A549 (cell line): ENCODE data around the gene LLCFC1. TPM values are rescaled to one million over a fixed set of nuclear protein-coding genes. Genes with fewer than 3 reads are reported as not detected.

Experiments used
- ATAC-seq, 2 experiments: fragments of 200-7000 bp in 1 of 2; fragments of >200 bp in 1 of 2; cut with Nextera tagmentation in 1 of 2; cut with Tn5 transposase in 1 of 2; 3 replicates each; pipeline versions ENCODE4 v1.8.0 to v1.9.1; 2018 to 2020; ENCODE audit warnings: mild to moderate bottlenecking in 1 of 2, moderate library complexity in 1 of 2
- CTCF ChIA-PET: fragments of 300-600 bp; sonication (Branson Sonifier 250); formaldehyde crosslinking; extraction: SDS; loops from one replicate; lab custom pipeline; 2021; ENCODE audit warnings: antibody characterized with exemption, inconsistent platforms; lab: Yijun Ruan, JAX
- POLR2A ChIA-PET: fragments of 350-600 bp; formaldehyde crosslinking; extraction: SDS; loops from one replicate; lab custom pipeline; 2021; ENCODE audit warnings: antibody characterized with exemption, inconsistent platforms; lab: Yijun Ruan, JAX
- DNase-seq, 2 experiments: peaks; one replicate each; pipeline versions ENCODE4 v3.0.0 to v3.0.0-alpha.2; 2011 to 2016; ENCODE audit warnings: low read depth in 1 of 2, low spot score in 1 of 2
- FAIRE-seq: peaks from 2 replicates; lab custom pipeline; 2011; peaks lifted over from hg19 to GRCh38; lab: Jason Lieb, UNC
- H3K27ac ChIP-seq, 2 experiments: fragments of >200 bp; sonication (Bioruptor Twin); formaldehyde crosslinking; 3 replicates each; pipeline ENCODE4 v1.5.1; 2016 to 2017
- H3K4me1 ChIP-seq: fragments of >200 bp; sonication (Bioruptor Twin); formaldehyde crosslinking; 3 replicates; pipeline ENCODE4 v1.6.1; 2016
- H3K4me2 ChIP-seq: fragments of >200 bp; sonication (Bioruptor Twin); formaldehyde crosslinking; 3 replicates; pipeline ENCODE4 v1.6.1; 2016
- H3K4me3 ChIP-seq: fragments of >200 bp; sonication (Bioruptor Twin); formaldehyde crosslinking; 3 replicates; pipeline ENCODE4 v1.5.1; 2016
- H3K9me3 ChIP-seq: fragments of >200 bp; sonication (Bioruptor Twin); formaldehyde crosslinking; 3 replicates; pipeline ENCODE4 v1.6.1; 2016
- BHLHE40 ChIP-seq: IDR thresholded peaks from 2 replicates; pipeline ENCODE4 v1.6.1; 2012; ENCODE audit warnings: low read depth, low read length, inconsistent platforms
- CBX2 ChIP-seq: fragments of 200-600 bp; sonication (generic); IDR thresholded peaks from 2 replicates; pipeline ENCODE4 v1.6.1; 2016; ENCODE audit warnings: low read depth, mild to moderate bottlenecking, borderline replicate concordance
- EHMT2 ChIP-seq: fragments of 200-600 bp; sonication (generic); IDR thresholded peaks from 2 replicates; pipeline ENCODE4 v1.6.1; 2016; ENCODE audit warnings: antibody characterized with exemption, low read depth, mild to moderate bottlenecking, moderate library complexity
- ESRRA ChIP-seq: fragments of 150-350 bp; IDR thresholded peaks from 2 replicates; pipeline ENCODE4 v1.6.1; 2014; ENCODE audit warnings: mild to moderate bottlenecking, low read length, borderline replicate concordance
- FOSB ChIP-seq: fragments of 250-450 bp; sonication (Bioruptor Pico); IDR thresholded peaks from 2 replicates; pipeline ENCODE4 v1.5.0; 2020; ENCODE audit warnings: mild to moderate bottlenecking, moderate library complexity
- FOSL2 ChIP-seq, 2 experiments: fragments of 450-650 bp in 1 of 2; fragments of >200 bp in 1 of 2; sonication (Bioruptor Twin) in 1 of 2; formaldehyde crosslinking; IDR thresholded peaks; 2 replicates each; pipeline versions ENCODE4 v1.5.0 to v1.6.1; 2016 to 2020; ENCODE audit warnings: mild to moderate bottlenecking in 1 of 2, moderate library complexity in 1 of 2
- FOXS1 ChIP-seq: fragments of 250-450 bp; sonication (Bioruptor Pico); IDR thresholded peaks from 2 replicates; pipeline ENCODE4 v1.5.0; 2020; ENCODE audit warnings: mild to moderate bottlenecking, moderate library complexity
- HES2 ChIP-seq: fragments of >200 bp; sonication (Bioruptor Twin); formaldehyde crosslinking; IDR thresholded peaks from 2 replicates; pipeline ENCODE4 v1.6.1; 2016
- HMGXB4 ChIP-seq: fragments of 250-450 bp; sonication (Bioruptor Pico); IDR thresholded peaks from 2 replicates; pipeline ENCODE4 v1.5.0; 2021; ENCODE audit warnings: mild to moderate bottlenecking, moderate library complexity, borderline replicate concordance
- JUNB ChIP-seq: fragments of >200 bp; sonication (Bioruptor Twin); formaldehyde crosslinking; IDR thresholded peaks from 2 replicates; pipeline ENCODE4 v1.6.1; 2016
- MAFK ChIP-seq: fragments of 450-650 bp; IDR thresholded peaks from 2 replicates; pipeline ENCODE4 v1.6.1; 2014; ENCODE audit not compliant: partially characterized antibody
- MAZ ChIP-seq: fragments of 150-350 bp; IDR thresholded peaks from 2 replicates; pipeline ENCODE4 v1.6.1; 2014; ENCODE audit warnings: antibody characterized with exemption, low read depth, low read length, borderline replicate concordance
- NFE2L2 ChIP-seq: fragments of 150-350 bp; conservative IDR thresholded peaks from 2 replicates; pipeline ENCODE4 v1.6.1; 2014; ENCODE audit warnings: low read length
- PBX3 ChIP-seq: IDR thresholded peaks from 2 replicates; pipeline ENCODE4 v1.6.1; 2012
- RCOR1 ChIP-seq: fragments of 150-350 bp; IDR thresholded peaks from 2 replicates; pipeline ENCODE4 v1.6.1; 2014; ENCODE audit warnings: antibody characterized with exemption, low read length, low read depth
- REST ChIP-seq: fragments of 200-600 bp; sonication (generic); IDR thresholded peaks from 2 replicates; pipeline ENCODE4 v1.6.1; 2016; ENCODE audit warnings: antibody characterized with exemption, mild to moderate bottlenecking, moderate library complexity
- RFX5 ChIP-seq: fragments of 450-650 bp; IDR thresholded peaks from 2 replicates; pipeline ENCODE4 v1.7.1; 2014; ENCODE audit warnings: antibody characterized with exemption, mild to moderate bottlenecking, moderate library complexity
- SREBF2 ChIP-seq: fragments of 450-650 bp; IDR thresholded peaks from 2 replicates; pipeline ENCODE4 v1.6.1; 2014; ENCODE audit warnings: mild to moderate bottlenecking, moderate library complexity
- TP53 ChIP-seq: fragments of 250-450 bp; sonication (Bioruptor Pico); IDR thresholded peaks from 2 replicates; pipeline ENCODE4 v1.5.0; 2021; ENCODE audit warnings: mild to moderate bottlenecking, moderate library complexity
- ZC3H11A ChIP-seq: fragments of 450-650 bp; IDR thresholded peaks from 2 replicates; pipeline ENCODE4 v1.6.1; 2014; ENCODE audit warnings: antibody characterized with exemption, mild to moderate bottlenecking
- ZFP36 ChIP-seq: fragments of 450-650 bp; IDR thresholded peaks from 2 replicates; pipeline ENCODE4 v1.6.1; 2014; ENCODE audit warnings: borderline replicate concordance; ENCODE audit not compliant: partially characterized antibody
- ZSCAN20 ChIP-seq: fragments of 250-450 bp; sonication (Bioruptor Pico); IDR thresholded peaks from 2 replicates; pipeline ENCODE4 v1.8.0; 2022; ENCODE audit warnings: mild to moderate bottlenecking, moderate library complexity
- WGBS: methylation state at CpG from one replicate; pipeline ENCODE4 v1.1.6; 2017; ENCODE audit errors: missing lambda C conversion rate; 5-methylcytosine and 5-hydroxymethylcytosine counted together
- polyA plus RNA-seq, 4 experiments: library from polyadenylated mRNA; depleted of rRNA in 3 of 4; stranded (reverse); fragments of >200 nt; fragmentation: RNase III in 1 of 4; extraction: RNeasy Plus Mini Kit Qiagen cat#74134 plus additional on column Dnase treatment in 1 of 4; gene quantifications; 2 replicates in 3 of 4; 3 replicates in 1 of 4; pipeline ENCODE4 v1.2.3, GENCODE V29; 2011 to 2017
- TF ChIP-seq, protein P1 (sequence below): fragments of >200 bp; sonication (Bioruptor Twin); formaldehyde crosslinking; IDR thresholded peaks from 3 replicates; pipeline ENCODE4 v1.6.1; 2016
- TF ChIP-seq, protein P2 (sequence below): IDR thresholded peaks from 2 replicates; pipeline ENCODE4 v1.6.1; 2012

LLCFC1 gene
- polyA plus RNA-seq, 2 of the 4 experiments (the other 2 are of a cell fraction), result not detected

GRCh38 chr7:142927085-142927745 lies 12.1 kb upstream of the LLCFC1 start:
- no peak for ATAC-seq
- 7% methylated on average over 7 of the region's 7 CpGs for WGBS
- Histone ChIP-seq H3K4me1 (no peaks in the 10 kb centered on the region), H3K4me3 (no peak overlapping the region), H3K27ac (no peak overlapping the region), H3K9me3 (no peaks in the 10 kb centered on the region), H3K4me2 (no peak overlapping the region)
- no peak for TF ChIP-seq RCOR1
- TF ChIP-seq, protein P1, sequence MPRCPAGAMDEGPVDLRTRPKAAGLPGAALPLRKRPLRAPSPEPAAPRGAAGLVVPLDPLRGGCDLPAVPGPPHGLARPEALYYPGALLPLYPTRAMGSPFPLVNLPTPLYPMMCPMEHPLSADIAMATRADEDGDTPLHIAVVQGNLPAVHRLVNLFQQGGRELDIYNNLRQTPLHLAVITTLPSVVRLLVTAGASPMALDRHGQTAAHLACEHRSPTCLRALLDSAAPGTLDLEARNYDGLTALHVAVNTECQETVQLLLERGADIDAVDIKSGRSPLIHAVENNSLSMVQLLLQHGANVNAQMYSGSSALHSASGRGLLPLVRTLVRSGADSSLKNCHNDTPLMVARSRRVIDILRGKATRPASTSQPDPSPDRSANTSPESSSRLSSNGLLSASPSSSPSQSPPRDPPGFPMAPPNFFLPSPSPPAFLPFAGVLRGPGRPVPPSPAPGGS, result no peak
- TF ChIP-seq EHMT2, result no peak
- TF ChIP-seq FOXS1, result no peak
- TF ChIP-seq PBX3, result no peak
- TF ChIP-seq HMGXB4 (CRISPR knock-in tag), result no peak
- TF ChIP-seq REST, result no peak
- TF ChIP-seq MAFK, result no peak
- no peak for TF ChIP-seq ZC3H11A
- no peak for TF ChIP-seq MAZ
- no peak for TF ChIP-seq HES2
- TF ChIP-seq, protein P2, sequence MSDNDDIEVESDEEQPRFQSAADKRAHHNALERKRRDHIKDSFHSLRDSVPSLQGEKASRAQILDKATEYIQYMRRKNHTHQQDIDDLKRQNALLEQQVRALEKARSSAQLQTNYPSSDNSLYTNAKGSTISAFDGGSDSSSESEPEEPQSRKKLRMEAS, result no peak
- no peak for TF ChIP-seq RFX5
- no peak for TF ChIP-seq SREBF2
- no peak for TF ChIP-seq BHLHE40
- POLR2A ChIA-PET, result no interaction called here
- CTCF ChIA-PET, result no interaction called here
- no peak for FAIRE-seq
- no peak for DNase-seq

GRCh38 chr7:142927949-142928348 lies 11.3 kb upstream of the LLCFC1 start:
- TF ChIP-seq FOSB (CRISPR knock-in tag), result no peak
- no peak for TF ChIP-seq MAFK
- no peak for TF ChIP-seq FOXS1
- no peak for TF ChIP-seq MAZ
- TF ChIP-seq TP53, result no peak
- TF ChIP-seq, protein P2, result no peak
- no peak for TF ChIP-seq JUNB
- no peak for TF ChIP-seq REST
- TF ChIP-seq ZFP36, result no peak
- TF ChIP-seq ZSCAN20, result no peak
- TF ChIP-seq NFE2L2, result no peak
- no peak for TF ChIP-seq FOSL2 (IDR thresholded peaks at IDR 0.05)
- TF ChIP-seq FOSL2 (CRISPR knock-in tag; IDR thresholded peaks at IDR 0.05), result no peak
- no peak for TF ChIP-seq CBX2
- no peak for TF ChIP-seq ESRRA
- TF ChIP-seq, all 56 proteins: peak for 0
- WGBS, result 4% methylated on average over 8 of the region's 8 CpGs
- ChIA-PET POLR2A (no interaction called here), CTCF (interaction anchor here (0.8 to 0.9 kb wide), 2 partner anchors 61 to 117 kb away, joined by 3 to 4 read pairs; no protein-coding TSS in a partner anchor)
- no peak overlapping the region for H3K27ac ChIP-seq
- no peak for FAIRE-seq
- ATAC-seq, result no peak
- no peak overlapping the region for H3K4me2 ChIP-seq
- no peak overlapping the region for H3K4me3 ChIP-seq
- no peaks in the 10 kb centered on the region for H3K9me3 ChIP-seq
- H3K4me1 ChIP-seq, result no peaks in the 10 kb centered on the region
- DNase-seq, result no peak
